NCI-H2029 treated with DMSO at 0.1 percent for 48 hours (cell line): ENCODE measurements around the gene PGM3.

Source experiments
- DNase-seq: peaks from one replicate; lab custom pipeline; 2025; lab: John Stamatoyannopoulos, UW

Gene PGM3

GRCh38 chr6:83117802-83118201 lies 75.3 kb downstream of the PGM3 start:
- DNase-seq = no peak
